Measurements from ENCODE around the gene ITGB7.

The ITGB7 gene

GRCh38 chr12:53207042-53207441, at the start of gene ITGB7:
ITGB7 (minus strand) TSS chr12:53207251; CDS start chr12:53200443, 6,808 bp downstream.
- Histone ChIP-seq H3K27ac (ENCODE audit: low read length) (peak within 1 kb of the TSS; percentile 58), H3K36me3 (replicated peaks; ENCODE audit: low read depth, low read length) (no peaks in the 10 kb centered on the region), H3K4me2 (ENCODE audit: low read length) (peak within 1 kb of the TSS; percentile 83), H3K27me3 (ENCODE audit: low read depth, low read length) (0 out of 2 replicates have a peak, but pooled peaks cover 3% of the 10 kb centered on the region), H3K9ac (ENCODE audit: low read length) (peak within 1 kb of the TSS; percentile 46), H2AFZ (ENCODE audit: low read depth, low read length) (no peak within 1 kb of the TSS), H3K9me3 (ENCODE audit: insufficient read depth, low read length) (no peaks in the 10 kb centered on the region), H4K20me1 (ENCODE audit: insufficient read depth, low read length) (no peaks in the 10 kb centered on the region), H3K79me2 (ENCODE audit: low read length) (no peaks in the 10 kb centered on the region), H3K4me1 (ENCODE audit: low read length) (peaks cover 54% of the 10 kb centered on the region), H3K4me3 (ENCODE audit: low read length) (peak within 1 kb of the TSS; percentile 71)
- TF ChIP-seq EZH2phosphoT487 (IDR thresholded peaks at IDR 0.05; ENCODE audit: low read depth) (no peak), CTCF (IDR thresholded peaks at IDR 0.05; ENCODE audit: low read depth, low read length) (no peak)

- Histone ChIP-seq H3K27me3 (ENCODE audit: low read depth, low read length) (no peaks in the 10 kb centered on the region), H3K9ac (ENCODE audit: low read length) (peak overlapping the region; percentile 5; the same call in 1 of the 2 replicates), H3K4me3 (ENCODE audit: low read length) (peak overlapping the region; percentile 30), H3K4me2 (ENCODE audit: low read length) (peak overlapping the region; percentile 77), H4K20me1 (ENCODE audit: insufficient read depth, low read length) (no peaks in the 10 kb centered on the region), H3K36me3 (replicated peaks; ENCODE audit: low read depth, low read length) (peaks cover 2% of the 10 kb centered on the region), H3K79me2 (ENCODE audit: low read length) (peaks cover 19% of the 10 kb centered on the region), H3K27ac (ENCODE audit: low read length) (peak overlapping the region; percentile 77), H2AFZ (ENCODE audit: low read depth, low read length) (no peak overlapping the region), H3K4me1 (ENCODE audit: low read length) (peaks cover 33% of the 10 kb centered on the region), H3K9me3 (ENCODE audit: insufficient read depth, low read length) (no peaks in the 10 kb centered on the region)
- TF ChIP-seq CTCF (IDR thresholded peaks at IDR 0.05; ENCODE audit: low read depth, low read length) = no peak
Observed at GRCh38 chr12:53255996-53256395, 48.9 kb upstream of the ITGB7 start.

- Histone ChIP-seq H3K4me1 (ENCODE audit: low read length) (peaks cover 33% of the 10 kb centered on the region), H3K4me2 (ENCODE audit: low read length) (no peak overlapping the region), H3K27me3 (ENCODE audit: low read depth, low read length) (no peaks in the 10 kb centered on the region), H3K27ac (ENCODE audit: low read length) (no peak overlapping the region), H3K36me3 (replicated peaks; ENCODE audit: low read depth, low read length) (peaks cover 2% of the 10 kb centered on the region), H3K9me3 (ENCODE audit: insufficient read depth, low read length) (no peaks in the 10 kb centered on the region), H3K9ac (ENCODE audit: low read length) (no peak overlapping the region), H4K20me1 (ENCODE audit: insufficient read depth, low read length) (no peaks in the 10 kb centered on the region), H3K79me2 (ENCODE audit: low read length) (peaks cover 19% of the 10 kb centered on the region), H3K4me3 (ENCODE audit: low read length) (no peak overlapping the region), H2AFZ (ENCODE audit: low read depth, low read length) (no peak overlapping the region)
- TF ChIP-seq EZH2phosphoT487 (IDR thresholded peaks at IDR 0.05; ENCODE audit: low read depth) = no peak
- TF ChIP-seq CTCF (IDR thresholded peaks at IDR 0.05; ENCODE audit: low read depth, low read length) = no peak
Observed at GRCh38 chr12:53254816-53255545, 47.9 kb upstream of the ITGB7 start.

GRCh38 chr12:53253298-53253697, 46.2 kb upstream of the ITGB7 start:
- H3K27ac ChIP-seq (ENCODE audit: low read length) = no peak overlapping the region
- H3K4me3 ChIP-seq (ENCODE audit: low read length) = peak overlapping the region; percentile 86; the same call in 1 of the 2 replicates
- TF ChIP-seq CTCF (IDR thresholded peaks at IDR 0.05; ENCODE audit: low read depth, low read length) (no peak), EZH2phosphoT487 (IDR thresholded peaks at IDR 0.05; ENCODE audit: low read depth) (no peak)
- H4K20me1 ChIP-seq (ENCODE audit: insufficient read depth, low read length) = no peaks in the 10 kb centered on the region
- peaks cover 29% of the 10 kb centered on the region for H3K4me1 ChIP-seq (ENCODE audit: low read length)
- no peak overlapping the region for H3K9ac ChIP-seq (ENCODE audit: low read length)
- peak overlapping the region; percentile 93 for H3K4me2 ChIP-seq (ENCODE audit: low read length)
- H3K9me3 ChIP-seq (ENCODE audit: insufficient read depth, low read length) = no peaks in the 10 kb centered on the region
- H3K27me3 ChIP-seq (ENCODE audit: low read depth, low read length) = no peaks in the 10 kb centered on the region
- peaks cover 19% of the 10 kb centered on the region for H3K79me2 ChIP-seq (ENCODE audit: low read length)
- no peak overlapping the region for H2AFZ ChIP-seq (ENCODE audit: low read depth, low read length)
- H3K36me3 ChIP-seq (replicated peaks; ENCODE audit: low read depth, low read length) = peaks cover 2% of the 10 kb centered on the region

All from OCI-LY3 (cell line).